ENCODE measurements around the gene KIDINS220. TPM values are rescaled to one million over a fixed set of nuclear protein-coding genes. Genes with fewer than 3 reads are reported as not detected.

KIDINS220 gene
- total and polyA plus RNA-seq, 8 donors = 60.5 to 113 (median 95.0) TPM

DNA sequence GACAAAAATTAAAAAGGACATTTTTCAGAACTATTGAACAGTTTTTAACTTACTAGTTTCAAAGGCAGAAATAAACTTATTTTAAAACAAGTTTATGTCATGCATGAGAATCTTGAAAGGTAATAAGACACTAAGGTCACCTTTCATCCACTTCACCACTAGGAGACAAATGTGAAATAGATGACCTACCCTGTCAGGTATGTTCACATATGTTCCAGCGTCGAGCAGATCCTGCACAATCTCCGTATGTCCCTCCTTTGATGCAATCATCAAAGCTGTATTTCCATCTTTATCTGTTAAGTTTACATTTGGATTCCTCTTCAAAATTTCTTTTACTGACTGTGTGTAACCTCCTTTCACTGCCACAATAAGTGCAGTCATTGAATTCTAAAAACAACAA is 34.7 kb downstream of the KIDINS220 start:
- intact Hi-C loops (cut with DNase I) = no loop called here

DNA sequence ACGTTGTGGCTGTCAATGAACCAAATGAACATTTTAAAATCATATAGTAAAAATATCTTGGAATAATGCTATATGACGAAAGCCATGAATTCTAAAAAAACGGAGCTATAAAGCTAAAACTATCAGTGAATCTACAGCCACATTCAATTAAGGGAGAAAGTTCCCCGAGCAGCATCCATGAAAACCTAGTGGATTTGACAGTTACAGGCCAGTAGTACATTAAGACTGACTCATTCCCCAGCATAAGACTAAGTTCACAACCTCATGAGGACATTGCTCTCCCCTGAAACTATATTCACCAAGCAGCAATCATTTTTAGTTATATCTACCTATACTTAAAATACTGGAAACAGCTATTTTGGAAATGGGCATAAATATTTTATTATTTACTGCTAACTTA is 36.6 kb downstream of the KIDINS220 start:
- ATAC-seq (no peak), DNase-seq (no peak)
- Histone ChIP-seq H3K27ac (no peak overlapping the region), H3K9me3 (no peaks in the 10 kb centered on the region), H3K27me3 (no peaks in the 10 kb centered on the region), H3K4me1 (peaks cover 0 to 14% of the 10 kb centered on the region in 2 donors), H3K4me3 (no peak overlapping the region), H3K36me3 (peaks cover 7 to 77% of the 10 kb centered on the region in 2 donors)
- TF ChIP-seq, protein P1, sequence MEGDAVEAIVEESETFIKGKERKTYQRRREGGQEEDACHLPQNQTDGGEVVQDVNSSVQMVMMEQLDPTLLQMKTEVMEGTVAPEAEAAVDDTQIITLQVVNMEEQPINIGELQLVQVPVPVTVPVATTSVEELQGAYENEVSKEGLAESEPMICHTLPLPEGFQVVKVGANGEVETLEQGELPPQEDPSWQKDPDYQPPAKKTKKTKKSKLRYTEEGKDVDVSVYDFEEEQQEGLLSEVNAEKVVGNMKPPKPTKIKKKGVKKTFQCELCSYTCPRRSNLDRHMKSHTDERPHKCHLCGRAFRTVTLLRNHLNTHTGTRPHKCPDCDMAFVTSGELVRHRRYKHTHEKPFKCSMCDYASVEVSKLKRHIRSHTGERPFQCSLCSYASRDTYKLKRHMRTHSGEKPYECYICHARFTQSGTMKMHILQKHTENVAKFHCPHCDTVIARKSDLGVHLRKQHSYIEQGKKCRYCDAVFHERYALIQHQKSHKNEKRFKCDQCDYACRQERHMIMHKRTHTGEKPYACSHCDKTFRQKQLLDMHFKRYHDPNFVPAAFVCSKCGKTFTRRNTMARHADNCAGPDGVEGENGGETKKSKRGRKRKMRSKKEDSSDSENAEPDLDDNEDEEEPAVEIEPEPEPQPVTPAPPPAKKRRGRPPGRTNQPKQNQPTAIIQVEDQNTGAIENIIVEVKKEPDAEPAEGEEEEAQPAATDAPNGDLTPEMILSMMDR (IDR thresholded peaks at IDR 0.05) = no peak
- intact Hi-C loops (cut with DNase I) = no loop called here

More for the DNA sequence above, 34.7 kb downstream of the KIDINS220 start:
- H3K27me3 ChIP-seq = no peaks in the 10 kb centered on the region
- H3K4me1 ChIP-seq = peaks cover 0 to 14% of the 10 kb centered on the region in 2 donors
- no peak overlapping the region for H3K27ac ChIP-seq
- TF ChIP-seq, protein P1 (IDR thresholded peaks at IDR 0.05) = no peak
- ATAC-seq (no peak), DNase-seq (no peak)
- H3K4me3 ChIP-seq = no peak overlapping the region
- peaks cover 7 to 74% of the 10 kb centered on the region in 2 donors for H3K36me3 ChIP-seq
- no peaks in the 10 kb centered on the region for H3K9me3 ChIP-seq

DNA sequence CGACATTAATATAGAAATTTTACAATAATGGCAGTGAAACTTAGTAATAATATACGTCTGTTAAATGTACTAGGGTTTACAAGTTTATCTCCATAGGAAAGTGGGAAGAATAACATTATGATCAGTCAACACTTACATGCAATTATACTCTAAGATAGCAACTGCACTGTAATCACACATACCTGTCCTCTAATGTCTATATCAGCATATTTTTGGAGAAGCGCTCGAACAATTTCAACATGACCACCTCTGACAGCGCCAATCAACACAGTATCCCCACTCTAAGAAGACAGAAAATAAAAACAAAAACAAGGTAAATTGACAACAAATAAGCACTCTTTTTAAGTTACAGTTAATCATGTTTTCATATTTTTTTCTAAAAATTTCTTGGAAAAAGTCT is 37.2 kb downstream of the KIDINS220 start:
- no peak overlapping the region for H3K4me3 ChIP-seq
- H3K27me3 ChIP-seq = no peaks in the 10 kb centered on the region
- ATAC-seq (no peak), DNase-seq (no peak)
- intact Hi-C loops (cut with DNase I) = no loop called here
- no peaks in the 10 kb centered on the region for H3K9me3 ChIP-seq
- H3K27ac ChIP-seq = no peak overlapping the region
- TF ChIP-seq, protein P1 (IDR thresholded peaks at IDR 0.05) = no peak
- H3K36me3 ChIP-seq = peaks cover 7 to 77% of the 10 kb centered on the region in 2 donors
- H3K4me1 ChIP-seq = peaks cover 0 to 14% of the 10 kb centered on the region in 2 donors

DNA sequence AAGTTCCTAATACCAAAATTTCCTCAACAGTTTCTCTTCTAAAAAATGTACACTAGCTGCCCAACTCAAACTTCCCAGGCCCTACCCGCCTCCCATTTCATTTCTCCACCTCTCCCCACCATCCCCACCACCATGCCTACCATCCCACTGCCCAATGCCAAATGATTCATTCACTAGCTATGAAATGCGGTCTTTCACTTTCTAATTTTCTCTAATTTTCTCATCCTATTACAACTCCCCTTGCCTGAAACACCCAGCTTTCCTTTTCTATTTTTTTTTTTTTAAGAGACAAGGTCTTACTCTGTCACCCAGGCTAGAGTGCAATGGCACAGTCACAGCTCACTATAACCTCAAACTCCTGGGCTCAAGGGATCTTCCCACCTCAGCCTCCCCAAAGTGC is 38.4 kb downstream of the KIDINS220 start:
- H3K27me3 ChIP-seq = no peaks in the 10 kb centered on the region
- no peak overlapping the region for H3K4me3 ChIP-seq
- intact Hi-C loops (cut with DNase I) = no loop called here
- H3K27ac ChIP-seq = no peak overlapping the region
- H3K4me1 ChIP-seq = peaks cover 0 to 2% of the 10 kb centered on the region in 2 donors
- ATAC-seq (no peak), DNase-seq (no peak)
- peaks cover 7 to 78% of the 10 kb centered on the region in 2 donors for H3K36me3 ChIP-seq
- TF ChIP-seq, protein P1 (IDR thresholded peaks at IDR 0.05) = no peak
- H3K9me3 ChIP-seq = no peaks in the 10 kb centered on the region

DNA sequence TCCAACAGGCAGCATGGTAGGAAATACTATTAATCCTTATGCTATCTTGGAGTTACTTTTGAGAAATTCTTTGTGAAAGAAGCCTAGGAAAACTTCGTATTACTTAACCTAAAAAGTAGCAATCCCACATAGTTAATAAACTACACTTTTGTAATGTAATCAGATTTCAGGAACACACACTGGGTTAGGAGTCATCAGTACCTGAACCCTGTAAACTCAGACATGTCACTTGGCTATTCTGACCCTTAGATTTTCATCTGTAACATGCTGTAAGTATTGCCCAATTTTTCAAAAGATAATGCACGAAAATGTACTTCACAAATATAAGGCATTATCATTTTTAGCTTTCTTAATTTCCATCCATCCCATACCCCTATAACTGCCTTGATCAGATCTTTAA is 39.0 kb downstream of the KIDINS220 start:
- TF ChIP-seq, protein P1 (IDR thresholded peaks at IDR 0.05) = no peak
- Histone ChIP-seq H3K4me1 (no peaks in the 10 kb centered on the region), H3K36me3 (peaks cover 7 to 79% of the 10 kb centered on the region in 2 donors), H3K27ac (no peak overlapping the region), H3K9me3 (no peaks in the 10 kb centered on the region), H3K27me3 (no peaks in the 10 kb centered on the region), H3K4me3 (no peak overlapping the region)
- no peak for ATAC-seq
- intact Hi-C loops (cut with DNase I) = no loop called here
- no peak for DNase-seq

Data from left lung (tissue), 10 donors.